ENCODE data around the gene CHD9. TPM values are rescaled to one million over a fixed set of nuclear protein-coding genes. Genes with fewer than 3 reads are reported as not detected.

The CHD9 gene
- total RNA-seq, 1 donor from 2014 or later: 119 TPM

DNA sequence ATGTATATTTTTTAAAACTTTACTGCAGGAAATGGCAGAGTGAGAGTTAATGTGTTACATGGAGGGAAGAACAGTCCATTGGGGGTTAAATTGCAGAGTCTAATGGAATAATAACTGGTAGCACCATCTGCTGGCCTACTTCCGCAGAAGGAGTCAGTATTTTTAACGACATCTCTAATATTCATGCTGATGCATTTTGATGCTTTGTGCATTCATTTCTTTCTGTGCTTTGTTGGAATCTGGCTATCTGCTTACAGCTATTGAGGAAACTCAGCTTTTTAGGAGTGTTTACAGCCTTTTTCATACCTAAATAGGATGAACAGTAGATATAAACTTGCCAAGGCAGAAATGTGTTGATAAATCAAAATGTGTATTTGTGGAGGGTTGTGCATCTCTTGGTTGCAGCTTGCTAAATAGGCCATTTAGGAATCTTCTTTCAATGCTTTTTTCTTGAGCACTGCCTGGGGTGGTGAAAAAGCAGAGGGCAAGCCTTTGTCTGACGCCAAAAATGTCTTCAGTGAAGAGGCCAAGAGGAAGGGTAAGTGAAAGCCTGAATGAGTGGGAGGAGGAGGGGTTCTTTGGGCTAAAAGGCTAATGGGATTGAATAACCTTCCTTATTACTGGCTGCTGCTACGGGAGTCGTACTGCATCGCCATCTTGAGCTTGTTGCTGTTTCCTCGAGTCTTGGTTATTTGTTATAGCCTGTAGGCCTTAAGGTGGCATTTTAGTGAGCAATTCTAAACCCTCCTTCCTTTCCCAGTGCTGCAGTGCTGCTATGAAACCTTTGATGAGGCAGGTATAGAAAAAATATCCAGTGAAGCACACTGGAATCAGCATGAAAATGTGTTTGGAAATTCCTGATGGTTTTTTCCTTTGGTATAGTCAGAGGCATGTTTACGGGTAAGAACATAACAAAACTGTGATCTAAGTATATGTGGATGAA, 153.3 kb downstream of the CHD9 start:
- Mint-ChIP-seq H3K27me3 (ENCODE audit: low read depth) (no peaks in the 10 kb centered on the region), H3K4me3 (peak overlapping the region; percentile 84), H3K27ac (peak overlapping the region; percentile 98), H3K4me1 (peaks cover 32% of the 10 kb centered on the region), H3K36me3 (peaks cover 11% of the 10 kb centered on the region), H3K9me3 (peaks cover 4% of the 10 kb centered on the region)
- TF ChIP-seq CTCF (IDR thresholded peaks at IDR 0.05; ENCODE audit: unreplicated experiment): no peak
- peak in 1 of 2 experiments; percentile 44 for DNase-seq (ENCODE audit: low spot score in 2 of 2, unreplicated experiment in 2 of 2)

DNA sequence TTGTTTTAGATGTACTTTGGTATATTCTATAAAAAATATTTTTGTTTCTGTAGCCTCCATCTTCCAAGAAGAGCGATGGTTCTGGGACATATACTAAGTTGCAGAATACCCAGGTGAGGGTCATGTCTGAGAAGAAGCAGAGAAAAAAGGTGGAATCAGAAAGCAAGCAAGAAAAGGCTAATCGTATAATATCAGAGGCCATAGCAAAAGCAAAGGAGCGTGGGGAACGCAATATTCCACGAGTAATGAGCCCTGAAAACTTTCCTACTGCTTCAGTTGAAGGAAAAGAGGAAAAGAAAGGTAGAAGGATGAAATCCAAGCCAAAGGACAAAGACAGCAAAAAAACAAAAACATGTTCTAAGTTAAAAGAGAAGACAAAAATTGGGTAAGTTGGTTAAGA, 154.6 kb downstream of the CHD9 start:
- Mint-ChIP-seq H3K27ac (peak overlapping the region; percentile 86), H3K27me3 (ENCODE audit: low read depth) (no peaks in the 10 kb centered on the region), H3K36me3 (peaks cover 11% of the 10 kb centered on the region), H3K4me3 (peak overlapping the region; percentile 84), H3K9me3 (no peaks in the 10 kb centered on the region), H3K4me1 (peaks cover 38% of the 10 kb centered on the region)
- DNase-seq (ENCODE audit: low spot score in 2 of 2, unreplicated experiment in 2 of 2): no peak
- no peak for TF ChIP-seq CTCF (IDR thresholded peaks at IDR 0.05; ENCODE audit: unreplicated experiment)

- Mint-ChIP-seq H3K36me3 (peaks cover 12% of the 10 kb centered on the region), H3K27me3 (ENCODE audit: low read depth) (no peaks in the 10 kb centered on the region), H3K4me3 (peak overlapping the region; percentile 84), H3K9me3 (no peaks in the 10 kb centered on the region), H3K4me1 (peaks cover 38% of the 10 kb centered on the region), H3K27ac (peak overlapping the region; percentile 86)
- DNase-seq (ENCODE audit: low spot score in 2 of 2, unreplicated experiment in 2 of 2): no peak
- TF ChIP-seq CTCF (IDR thresholded peaks at IDR 0.05; ENCODE audit: unreplicated experiment): no peak
Measured at GRCh38 chr16:53209877-53210276, 155.1 kb downstream of the CHD9 start.

DNA sequence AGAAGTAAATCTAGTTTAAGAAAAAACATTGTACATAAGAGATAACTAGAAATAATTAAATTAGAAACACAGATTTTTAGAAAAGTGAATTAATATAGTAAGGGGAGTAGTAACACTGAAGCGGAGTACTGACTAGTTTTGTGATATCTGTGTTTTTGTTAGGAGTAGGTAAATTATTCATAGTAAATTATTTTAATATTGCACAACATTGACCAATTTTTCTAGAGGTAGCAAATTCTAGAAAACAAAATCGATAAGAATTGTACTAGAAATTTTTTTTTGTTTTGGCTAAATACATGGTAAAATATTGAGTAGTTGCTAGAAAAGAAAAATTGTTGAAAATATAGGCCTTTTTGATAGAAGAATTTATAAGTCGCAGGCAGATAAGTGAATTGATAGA, 156.5 kb downstream of the CHD9 start:
- no peak for TF ChIP-seq CTCF (IDR thresholded peaks at IDR 0.05; ENCODE audit: unreplicated experiment)
- Mint-ChIP-seq H3K36me3 (peaks cover 14% of the 10 kb centered on the region), H3K4me1 (peaks cover 44% of the 10 kb centered on the region), H3K9me3 (no peaks in the 10 kb centered on the region), H3K27me3 (ENCODE audit: low read depth) (no peaks in the 10 kb centered on the region), H3K4me3 (peak overlapping the region; percentile 58), H3K27ac (no peak overlapping the region)
- no peak for DNase-seq (ENCODE audit: low spot score in 2 of 2, unreplicated experiment in 2 of 2)

- no peak for TF ChIP-seq CTCF (IDR thresholded peaks at IDR 0.05; ENCODE audit: unreplicated experiment)
- no peaks in the 10 kb centered on the region for H3K9me3 Mint-ChIP-seq
- peaks cover 18% of the 10 kb centered on the region for H3K36me3 Mint-ChIP-seq
- no peak for DNase-seq (ENCODE audit: low spot score in 2 of 2, unreplicated experiment in 2 of 2)
- peak overlapping the region; percentile 3 for H3K4me3 Mint-ChIP-seq
- peak overlapping the region; percentile 64 for H3K27ac Mint-ChIP-seq
- no peaks in the 10 kb centered on the region for H3K27me3 Mint-ChIP-seq (ENCODE audit: low read depth)
- H3K4me1 Mint-ChIP-seq: peaks cover 42% of the 10 kb centered on the region
Measured at GRCh38 chr16:53212893-53213223, 158.1 kb downstream of the CHD9 start.

All from mesothelial cell of epicardium (in vitro differentiated cells).